ENCODE data around the gene GPR50. TPM values are rescaled to one million over a fixed set of nuclear protein-coding genes. Genes with fewer than 3 reads are reported as not detected.

GPR50 gene
- polyA plus RNA-seq (2012; ENCODE audit: insufficient read depth, insufficient read length, low read depth) = 0.52 TPM

- no peak for DNase-seq
- Histone ChIP-seq H3K9me3 (no peaks in the 10 kb centered on the region), H3K4me1 (no peaks in the 10 kb centered on the region), H3K36me3 (no peaks in the 10 kb centered on the region), H3K4me3 (ENCODE audit: low read depth, low read length) (no peak within 1 kb of the TSS), H3K27me3 (no peaks in the 10 kb centered on the region; the same call in 1 of the 2 replicates)
- TF ChIP-seq CTCF (IDR thresholded peaks at IDR 0.05; ENCODE audit: low read depth, low read length) = no peak
Measured at GRCh38 chrX:151176231-151176750, at the start of gene GPR50. Gene GPR50 (plus strand): TSS chrX:151176584. CDS start chrX:151176722, 138 bp downstream.

GRCh38 chrX:151132531-151132930 is 43.9 kb upstream of the GPR50 start:
- Histone ChIP-seq H3K27me3 (no peaks in the 10 kb centered on the region), H3K4me1 (no peaks in the 10 kb centered on the region), H3K36me3 (no peaks in the 10 kb centered on the region), H3K9me3 (no peaks in the 10 kb centered on the region), H3K4me3 (ENCODE audit: low read depth, low read length) (no peak overlapping the region)
- TF ChIP-seq CTCF (IDR thresholded peaks at IDR 0.05; ENCODE audit: low read depth, low read length) = no peak
- no peak for DNase-seq

GRCh38 chrX:151151665-151152267 is 24.6 kb upstream of the GPR50 start:
- no peaks in the 10 kb centered on the region for H3K4me1 ChIP-seq
- H3K27me3 ChIP-seq = no peaks in the 10 kb centered on the region
- DNase-seq = peak; percentile 11
- H3K9me3 ChIP-seq = no peaks in the 10 kb centered on the region
- no peaks in the 10 kb centered on the region for H3K36me3 ChIP-seq
- H3K4me3 ChIP-seq (ENCODE audit: low read depth, low read length) = no peak overlapping the region
- peak; percentile 70 for TF ChIP-seq CTCF (IDR thresholded peaks at IDR 0.05; ENCODE audit: low read depth, low read length)

- Histone ChIP-seq H3K27me3 (no peaks in the 10 kb centered on the region), H3K9me3 (no peaks in the 10 kb centered on the region), H3K4me3 (ENCODE audit: low read depth, low read length) (no peak overlapping the region), H3K4me1 (no peaks in the 10 kb centered on the region), H3K36me3 (no peaks in the 10 kb centered on the region)
- TF ChIP-seq CTCF (IDR thresholded peaks at IDR 0.05; ENCODE audit: low read depth, low read length) = peak; percentile 29
- peak; percentile 36 for DNase-seq
Measured at GRCh38 chrX:151153086-151153485, 23.3 kb upstream of the GPR50 start.

GRCh38 chrX:151153667-151154066 is 22.7 kb upstream of the GPR50 start:
- Histone ChIP-seq H3K9me3 (no peaks in the 10 kb centered on the region), H3K27me3 (no peaks in the 10 kb centered on the region), H3K4me1 (no peaks in the 10 kb centered on the region), H3K4me3 (ENCODE audit: low read depth, low read length) (no peak overlapping the region), H3K36me3 (no peaks in the 10 kb centered on the region)
- DNase-seq = no peak
- no peak for TF ChIP-seq CTCF (IDR thresholded peaks at IDR 0.05; ENCODE audit: low read depth, low read length)

- TF ChIP-seq CTCF (IDR thresholded peaks at IDR 0.05; ENCODE audit: low read depth, low read length) = no peak
- Histone ChIP-seq H3K27me3 (no peaks in the 10 kb centered on the region), H3K4me1 (no peaks in the 10 kb centered on the region), H3K36me3 (no peaks in the 10 kb centered on the region), H3K9me3 (no peaks in the 10 kb centered on the region), H3K4me3 (ENCODE audit: low read depth, low read length) (no peak overlapping the region)
- DNase-seq = no peak
Measured at GRCh38 chrX:151155234-151155633, 21.1 kb upstream of the GPR50 start.
